GM23338 (cell line): ENCODE data around the gene SND1. TPM values are rescaled to one million over a fixed set of nuclear protein-coding genes. Genes with fewer than 3 reads are reported as not detected.

Experiments used
- ETS1 ChIP-seq: IDR thresholded peaks from 2 replicates; pipeline ENCODE4 v1.6.1; 2016; ENCODE audit warnings: antibody characterized with exemption
- REST ChIP-seq: IDR thresholded peaks from one replicate; pipeline ENCODE4 v1.6.1; 2018; ENCODE audit warnings: antibody characterized with exemption; ENCODE audit not compliant: unreplicated experiment
- ZNF114 ChIP-seq: fragments of 250-450 bp; sonication (Bioruptor Pico); IDR thresholded peaks from 2 replicates; pipeline ENCODE4 v1.5.0; 2020; ENCODE audit warnings: mild to moderate bottlenecking, moderate library complexity
- ZNF331 ChIP-seq: fragments of 250-450 bp; sonication (Bioruptor Pico); IDR thresholded peaks from 2 replicates; pipeline ENCODE4 v1.5.0; 2020; ENCODE audit warnings: low read depth, mild to moderate bottlenecking, moderate library complexity
- ZNF462 ChIP-seq: fragments of 250-450 bp; sonication (Bioruptor Pico); IDR thresholded peaks from 2 replicates; pipeline ENCODE4 v1.5.0; 2020; ENCODE audit warnings: mild to moderate bottlenecking, moderate library complexity
- polyA plus RNA-seq: library from polyadenylated mRNA; unstranded; fragments of >200 nt; fragmentation: Nextera tagmentation; extraction: Ambion mirVana; gene quantifications from 2 replicates; pipeline ENCODE4 v1.2.1, GENCODE V29; 2016
- total RNA-seq: library from RNA; depleted of rRNA; stranded (reverse); fragments of >200 nt; shearing (Covaris generic); gene quantifications from 2 replicates; pipeline ENCODE4 v1.2.3, GENCODE V29; 2014

Gene SND1
- total and polyA plus RNA-seq, 2 experiments from 2014 or later, result 107 to 254 TPM

- no peak for TF ChIP-seq ZNF462 (CRISPR knock-in tag)
- no peak for TF ChIP-seq ZNF331 (CRISPR knock-in tag)
- TF ChIP-seq REST, result no peak
- no peak for TF ChIP-seq ZNF114 (CRISPR knock-in tag)
- TF ChIP-seq ETS1, result no peak
These were observed 171.0 kb downstream of the SND1 start (continued) for GRCh38 chr7:127822822-127823508.
